GM12878 (cell line): Measurements from ENCODE around the gene STEAP2. TPM values are rescaled to one million over a fixed set of nuclear protein-coding genes. Genes with fewer than 3 reads are reported as not detected.

Experiments used
- ATAC-seq: fragments of 200-7000 bp; cut with Tn5 transposase; 3 replicates; pipeline ENCODE4 v1.9.1; 2020; ENCODE audit warnings: mild to moderate bottlenecking, moderate library complexity
- BruUV-seq: library from RNA; stranded (reverse); fragments of 400-500 nt; replicated peaks from 2 replicates; lab custom pipeline; 2021; lab: Mats Ljungman, UMichigan
- CTCF ChIA-PET: fragments of 300-600 bp; sonication (Branson Sonifier 250); formaldehyde crosslinking; extraction: SDS; loops from one replicate; lab custom pipeline; 2021; ENCODE audit warnings: inconsistent platforms; lab: Yijun Ruan, JAX
- POLR2A ChIA-PET: fragments of 350-600 bp; formaldehyde crosslinking; extraction: SDS; loops from one replicate; lab custom pipeline; 2021; ENCODE audit warnings: inconsistent platforms; lab: Charles Lee
- RAD21 ChIA-PET: fragments of 300-600 bp; sonication (Branson Sonifier 250); formaldehyde crosslinking; loops from one replicate; lab custom pipeline; 2023; ENCODE audit warnings: antibody characterized with exemption; ENCODE audit not compliant: unreplicated experiment; lab: Charles Lee
- SMC1A ChIA-PET: fragments of 300-600 bp; sonication (Branson Sonifier 250); formaldehyde crosslinking; loops from one replicate; lab custom pipeline; 2023; ENCODE audit not compliant: unreplicated experiment, uncharacterized antibody; lab: Charles Lee
- DNase-seq: peaks from one replicate; pipeline ENCODE4 v3.0.0-alpha.2; 2011; ENCODE audit warnings: low read depth, low spot score
- FAIRE-seq: peaks from 3 replicates; lab custom pipeline; 2011; peaks lifted over from hg19 to GRCh38; lab: Jason Lieb, UNC
- H2AFZ ChIP-seq: 2 replicates; pipeline ENCODE4 v1.6.0; 2011; ENCODE audit warnings: low read depth, low read length, control low read depth; ENCODE audit not compliant: control insufficient read depth
- H3K27ac ChIP-seq: 2 replicates; pipeline ENCODE4 v1.5.1; 2011; ENCODE audit warnings: control low read depth; ENCODE audit not compliant: control insufficient read depth, insufficient read depth
- H3K27me3 ChIP-seq, 2 experiments: replicated peaks in 1 of 2; 2 replicates each; pipeline versions ENCODE4 v1.6.0 to v1.6.1; 2011; ENCODE audit warnings: low read length in 1 of 2; ENCODE audit not compliant: control insufficient read depth in 2 of 2, insufficient read depth in 2 of 2
- H3K36me3 ChIP-seq, 2 experiments: 2 replicates each; pipeline ENCODE4 v1.5.1; 2011; ENCODE audit warnings: low read length in 1 of 2; ENCODE audit not compliant: control insufficient read depth in 2 of 2, insufficient read depth in 2 of 2
- H3K4me1 ChIP-seq: 2 replicates; pipeline ENCODE4 v1.6.1; 2011; ENCODE audit warnings: mild to moderate bottlenecking, low read length, moderate library complexity, mixed read lengths; ENCODE audit not compliant: control insufficient read depth, insufficient read depth
- H3K4me2 ChIP-seq: 2 replicates; pipeline ENCODE4 v1.6.0; 2011; ENCODE audit warnings: control low read depth; ENCODE audit not compliant: control insufficient read depth, insufficient read depth
- H3K4me3 ChIP-seq: fragments of 200-600 bp; sonication (generic); 2 replicates; pipeline ENCODE4 v1.5.1; 2016
- H3K79me2 ChIP-seq: 2 replicates; pipeline ENCODE4 v1.6.0; 2011; ENCODE audit warnings: low read length; ENCODE audit not compliant: control insufficient read depth, insufficient read depth
- H3K9ac ChIP-seq: 2 replicates; pipeline ENCODE4 v1.8.0; 2011; ENCODE audit warnings: low read length, control low read depth, mixed read lengths; ENCODE audit not compliant: control insufficient read depth, insufficient read depth
- H3K9me3 ChIP-seq: replicated peaks from 3 replicates; pipeline ENCODE4 v1.5.1; 2011; ENCODE audit warnings: mild to moderate bottlenecking, low read length; ENCODE audit not compliant: control insufficient read depth, insufficient read depth
- H4K20me1 ChIP-seq: 2 replicates; pipeline ENCODE4 v1.6.0; 2011; ENCODE audit not compliant: control insufficient read depth, insufficient read depth
- BHLHE40 ChIP-seq, 2 experiments: fragments of 450-650 bp in 1 of 2; IDR thresholded peaks; 2 replicates each; pipeline ENCODE4 v1.6.1; 2011 to 2017; ENCODE audit warnings: low read depth in 2 of 2, borderline replicate concordance in 1 of 2, improper control_type of control experiment in 1 of 2, low read length in 1 of 2, mild to moderate bottlenecking in 1 of 2
- CHD4 ChIP-seq: fragments of 200-600 bp; sonication (generic); IDR thresholded peaks from 2 replicates; pipeline ENCODE4 v1.6.1; 2016; ENCODE audit warnings: mild to moderate bottlenecking
- DPF2 ChIP-seq: fragments of 450-650 bp; IDR thresholded peaks from 2 replicates; pipeline ENCODE4 v1.6.1; 2017; ENCODE audit warnings: mild to moderate bottlenecking
- FOS ChIP-seq: IDR thresholded peaks from 3 replicates; pipeline ENCODE4 v1.6.1; 2011; ENCODE audit warnings: borderline replicate concordance; ENCODE audit not compliant: insufficient read length; ENCODE audit errors: extremely low read depth
- HCFC1 ChIP-seq: fragments of 150-350 bp; IDR thresholded peaks from 2 replicates; pipeline ENCODE4 v1.6.1; 2014; ENCODE audit warnings: low read length
- HDGF ChIP-seq: fragments of 450-650 bp; IDR thresholded peaks from 2 replicates; pipeline ENCODE4 v1.6.1; 2016; ENCODE audit warnings: antibody characterized with exemption
- MEF2A ChIP-seq: IDR thresholded peaks from 2 replicates; pipeline ENCODE4 v1.6.1; 2011; ENCODE audit warnings: low read depth, mild to moderate bottlenecking, low read length, moderate library complexity; ENCODE audit not compliant: insufficient read depth
- NBN ChIP-seq: fragments of 450-650 bp; IDR thresholded peaks from 2 replicates; pipeline ENCODE4 v1.6.1; 2016
- NFYA ChIP-seq: IDR thresholded peaks from 2 replicates; pipeline ENCODE4 v1.6.1; 2011; ENCODE audit warnings: low read depth, mild to moderate bottlenecking, low read length, improper control_type of control experiment, borderline replicate concordance
- PAX5 ChIP-seq: IDR thresholded peaks from 2 replicates; pipeline ENCODE4 v1.6.1; 2011; ENCODE audit warnings: low read depth, low read length, borderline replicate concordance
- PAX8 ChIP-seq: fragments of 450-650 bp; IDR thresholded peaks from 2 replicates; pipeline ENCODE4 v1.6.1; 2017; ENCODE audit warnings: mild to moderate bottlenecking, moderate library complexity
- SRF ChIP-seq, 2 experiments: IDR thresholded peaks; 2 replicates each; pipeline ENCODE4 v1.6.1; 2011; ENCODE audit warnings: low read depth in 2 of 2, low read length in 2 of 2, mild to moderate bottlenecking in 1 of 2, moderate library complexity in 1 of 2
- TCF3 ChIP-seq: IDR thresholded peaks from 2 replicates; pipeline ENCODE4 v1.6.1; 2012; ENCODE audit warnings: low read depth, mild to moderate bottlenecking, low read length, borderline replicate concordance; ENCODE audit not compliant: insufficient read depth
- YBX1 ChIP-seq: fragments of 450-650 bp; IDR thresholded peaks from 2 replicates; pipeline ENCODE4 v1.6.1; 2016; ENCODE audit warnings: antibody characterized with exemption
- ZBED1 ChIP-seq: IDR thresholded peaks from 2 replicates; pipeline ENCODE4 v1.6.1; 2016; ENCODE audit warnings: borderline replicate concordance
- ZNF592 ChIP-seq: fragments of 450-650 bp; IDR thresholded peaks from 2 replicates; pipeline ENCODE4 v1.6.1; 2017; ENCODE audit warnings: mild to moderate bottlenecking, moderate library complexity
- WGBS: methylation state at CpG from one replicate; pipeline ENCODE4 v1.1.6; 2016; ENCODE audit warnings: low lambda C conversion rate; ENCODE audit not compliant: insufficient replicate concordance, insufficient coverage; ENCODE audit errors: missing lambda C conversion rate; 5-methylcytosine and 5-hydroxymethylcytosine counted together
- in situ Hi-C: fragments of 300-500 bp; cut with MboI; formaldehyde crosslinking; loops from 9 replicates; pipeline ENCODE4 v1.14.3; 2018; ENCODE audit warnings: mixed read lengths
- intact Hi-C: fragments of 100-400 bp; cut with micrococcal nuclease; formaldehyde crosslinking; loops from one replicate; pipeline ENCODE4 v1.14.2; 2022; ENCODE audit not compliant: unreplicated experiment
- polyA plus RNA-seq, 11 experiments: library from polyadenylated mRNA; depleted of rRNA in 4 of 11; unstranded in 6 of 11; stranded (reverse) in 5 of 11; fragments of >200 nt; fragmentation: Nextera tagmentation in 4 of 11; fragmentation: Illumina TruSeq in 1 of 11; extraction: Ambion mirVana in 4 of 11; extraction: Trizol in 1 of 11; gene quantifications; 1 replicate in 1 of 11; 2 replicates in 10 of 11; pipeline versions ENCODE4 v1.2.1 to v1.2.3, GENCODE V29; 2011 to 2016; ENCODE audit warnings: inconsistent platforms in 2 of 11, missing spikeins in 2 of 11, low read depth in 1 of 11
- total RNA-seq, 4 experiments: library from RNA; depleted of rRNA in 3 of 4; stranded (reverse); fragments of >200 nt in 3 of 4; fragmentation: Illumina TruSeq in 1 of 4; extraction: Trizol in 1 of 4; gene quantifications; 2 replicates each; pipeline versions ENCODE4 v1.2.1 to v1.2.3, GENCODE V29; 2013 to 2021
- TF ChIP-seq, protein P1 (sequence below): fragments of 450-650 bp; IDR thresholded peaks from 2 replicates; pipeline ENCODE4 v1.6.1; 2016; ENCODE audit warnings: mild to moderate bottlenecking
- TF ChIP-seq, protein P2 (sequence below): fragments of 450-650 bp; IDR thresholded peaks from 2 replicates; pipeline ENCODE4 v1.6.1; 2017; ENCODE audit warnings: mild to moderate bottlenecking, low read depth, inconsistent platforms; ENCODE audit not compliant: poor library complexity, severe bottlenecking

Gene STEAP2
- total and polyA plus RNA-seq, 10 of the 15 experiments (the other 5 are each of a cell fraction or from before 2014, with no cell fraction given) = 0.64 to 17.6 (median 1.8) TPM

- Histone ChIP-seq H2AFZ (no peak overlapping the region; the same call in 1 of the 2 replicates), H3K27me3 (peaks cover 0 to 6% of the 10 kb centered on the region in 2 experiments; a peak in 1 of 4 replicates), H3K9ac (no peak overlapping the region), H3K27ac (no peak overlapping the region), H3K36me3 (no peaks in the 10 kb centered on the region), H3K79me2 (no peaks in the 10 kb centered on the region), H3K9me3 (no peaks in the 10 kb centered on the region), H4K20me1 (no peaks in the 10 kb centered on the region), H3K4me2 (no peak overlapping the region), H3K4me1 (peaks cover 5% of the 10 kb centered on the region; the same call in 1 of the 2 replicates), H3K4me3 (no peak overlapping the region)
- in situ Hi-C loops (no loop called here), intact Hi-C loops (no loop called here)
- ChIA-PET SMC1A (interaction anchor here (0.8 to 3.5 kb wide), 14 partner anchors 9 to 181 kb away, joined by 3 to 22 read pairs (median 5); partner anchors contain the start of gene STEAP2), RAD21 (interaction anchor here (0.7 to 3.6 kb wide), 8 partner anchors 14 to 468 kb away, joined by 3 to 18 read pairs (median 3); partner anchors contain the start of genes STEAP1 and STEAP2), CTCF (interaction anchor here (0.6 to 3.6 kb wide), 12 partner anchors 11 to 1702 kb away, joined by 3 to 31 read pairs (median 4); partner anchors contain the start of genes STEAP1 and STEAP2), POLR2A (interaction anchor here (0.5 to 1.6 kb wide), 6 partner anchors 11 to 351 kb away, joined by 3 to 7 read pairs (median 4); partner anchors contain the start of gene STEAP2)
- TF ChIP-seq HDGF (no peak), MEF2A (no peak), TCF3 (no peak), BHLHE40 (IDR thresholded peaks at IDR 0.05; ENCODE audit: borderline replicate concordance in 1 of 2, low read depth in 2 of 2, low read length in 1 of 2) (no peak), ZNF592 (no peak), PAX5 (no peak), CHD4 (no peak), SRF (IDR thresholded peaks at IDR 0.05; ENCODE audit: low read depth in 2 of 2, low read length in 2 of 2) (no peak), YBX1 (no peak), PAX8 (no peak), HCFC1 (no peak), NBN (no peak), DPF2 (no peak), FOS (no peak), ZBED1 (no peak), NFYA (no peak)
- TF ChIP-seq, protein P1, sequence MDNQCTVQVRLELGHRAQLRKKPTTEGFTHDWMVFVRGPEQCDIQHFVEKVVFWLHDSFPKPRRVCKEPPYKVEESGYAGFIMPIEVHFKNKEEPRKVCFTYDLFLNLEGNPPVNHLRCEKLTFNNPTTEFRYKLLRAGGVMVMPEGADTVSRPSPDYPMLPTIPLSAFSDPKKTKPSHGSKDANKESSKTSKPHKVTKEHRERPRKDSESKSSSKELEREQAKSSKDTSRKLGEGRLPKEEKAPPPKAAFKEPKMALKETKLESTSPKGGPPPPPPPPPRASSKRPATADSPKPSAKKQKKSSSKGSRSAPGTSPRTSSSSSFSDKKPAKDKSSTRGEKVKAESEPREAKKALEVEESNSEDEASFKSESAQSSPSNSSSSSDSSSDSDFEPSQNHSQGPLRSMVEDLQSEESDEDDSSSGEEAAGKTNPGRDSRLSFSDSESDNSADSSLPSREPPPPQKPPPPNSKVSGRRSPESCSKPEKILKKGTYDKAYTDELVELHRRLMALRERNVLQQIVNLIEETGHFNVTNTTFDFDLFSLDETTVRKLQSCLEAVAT = no peak
- TF ChIP-seq, protein P2, sequence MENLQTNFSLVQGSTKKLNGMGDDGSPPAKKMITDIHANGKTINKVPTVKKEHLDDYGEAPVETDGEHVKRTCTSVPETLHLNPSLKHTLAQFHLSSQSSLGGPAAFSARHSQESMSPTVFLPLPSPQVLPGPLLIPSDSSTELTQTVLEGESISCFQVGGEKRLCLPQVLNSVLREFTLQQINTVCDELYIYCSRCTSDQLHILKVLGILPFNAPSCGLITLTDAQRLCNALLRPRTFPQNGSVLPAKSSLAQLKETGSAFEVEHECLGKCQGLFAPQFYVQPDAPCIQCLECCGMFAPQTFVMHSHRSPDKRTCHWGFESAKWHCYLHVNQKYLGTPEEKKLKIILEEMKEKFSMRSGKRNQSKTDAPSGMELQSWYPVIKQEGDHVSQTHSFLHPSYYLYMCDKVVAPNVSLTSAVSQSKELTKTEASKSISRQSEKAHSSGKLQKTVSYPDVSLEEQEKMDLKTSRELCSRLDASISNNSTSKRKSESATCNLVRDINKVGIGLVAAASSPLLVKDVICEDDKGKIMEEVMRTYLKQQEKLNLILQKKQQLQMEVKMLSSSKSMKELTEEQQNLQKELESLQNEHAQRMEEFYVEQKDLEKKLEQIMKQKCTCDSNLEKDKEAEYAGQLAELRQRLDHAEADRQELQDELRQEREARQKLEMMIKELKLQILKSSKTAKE = no peak
- DNase-seq (no peak), FAIRE-seq (no peak), ATAC-seq (no peak)
- BruUV-seq = no TSS peak
- WGBS = 25% methylated on average over 9 of the region's 9 CpGs
These were observed 34.6 kb downstream of the STEAP2 start for GRCh38 chr7:90246171-90246570.
